ENCODE measurements around the gene GATA5.
"Not testable (repeated sequence)": the region's sequence is repeated elsewhere in the genome, so short reads cannot be mapped to it uniquely, and the experiment has no call there.

Gene GATA5

GRCh38 chr20:62503401-62504178, 27.8 kb upstream of the GATA5 start:
- DNase-seq, result no peak

DNA sequence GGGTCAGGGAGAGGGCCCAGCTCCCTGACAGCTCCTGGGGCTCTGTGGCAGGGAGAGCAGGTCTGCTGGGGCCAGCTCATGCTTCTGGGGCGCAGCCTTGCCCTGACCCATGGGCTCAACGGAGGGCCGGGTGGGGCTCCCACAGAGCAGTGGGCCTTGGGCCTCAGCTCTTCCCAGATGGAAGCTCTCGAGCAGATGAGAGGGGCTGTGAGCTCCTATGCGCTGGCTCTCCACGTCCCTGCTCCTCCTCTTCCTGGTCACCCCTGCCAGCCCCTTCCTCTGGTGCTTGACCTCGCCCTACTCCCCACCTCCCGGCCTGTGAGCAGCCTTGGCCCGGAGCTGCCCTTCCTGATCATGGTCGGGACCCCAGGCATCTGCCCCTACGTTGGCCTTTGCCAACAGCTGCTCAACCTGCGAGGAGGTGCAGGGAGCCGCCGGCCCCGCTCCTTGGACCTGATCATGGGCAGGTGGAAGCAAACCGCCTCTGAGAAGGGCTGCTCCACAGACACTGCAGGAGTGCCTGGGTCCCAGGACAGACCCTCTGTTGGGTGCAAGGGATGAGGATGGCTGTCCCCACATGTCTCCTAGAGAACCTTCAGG, 26.8 kb upstream of the GATA5 start:
- no peak for DNase-seq

- peak; percentile 96 for DNase-seq
These were observed 26.2 kb upstream of the GATA5 start for GRCh38 chr20:62501801-62502495.

DNA sequence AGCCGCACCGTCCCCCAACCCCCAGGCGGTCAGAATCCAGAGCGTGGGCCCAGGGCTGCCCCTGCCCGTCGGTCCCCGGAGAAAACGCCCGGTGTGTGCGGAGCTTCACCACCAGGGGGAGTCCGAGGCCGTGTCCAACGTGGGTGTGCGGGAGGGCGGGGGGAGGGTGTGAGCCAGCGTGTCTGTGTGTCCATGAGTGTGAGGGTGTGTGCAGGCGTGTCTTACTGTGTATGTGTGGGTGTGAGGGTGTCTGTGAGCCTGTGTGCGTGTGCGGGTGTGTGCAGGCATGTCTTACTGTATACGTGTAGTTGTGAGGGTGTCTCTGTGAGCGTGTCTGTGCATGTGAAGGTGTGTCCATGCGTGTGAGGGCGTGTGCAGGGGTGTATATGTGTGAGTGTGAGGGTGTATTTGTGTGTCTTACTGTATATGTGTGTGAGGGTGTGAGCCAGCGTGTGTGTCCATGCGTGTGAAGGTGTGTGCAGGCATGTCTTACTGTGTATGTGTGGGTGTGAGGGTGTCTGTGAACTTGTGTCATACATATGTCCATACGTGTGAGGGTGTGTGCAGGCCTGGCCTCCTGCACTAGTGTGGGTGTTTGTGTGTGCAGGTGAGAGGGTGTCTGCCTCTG, 24.6 kb upstream of the GATA5 start:
- peak; percentile 51 for DNase-seq

DNA sequence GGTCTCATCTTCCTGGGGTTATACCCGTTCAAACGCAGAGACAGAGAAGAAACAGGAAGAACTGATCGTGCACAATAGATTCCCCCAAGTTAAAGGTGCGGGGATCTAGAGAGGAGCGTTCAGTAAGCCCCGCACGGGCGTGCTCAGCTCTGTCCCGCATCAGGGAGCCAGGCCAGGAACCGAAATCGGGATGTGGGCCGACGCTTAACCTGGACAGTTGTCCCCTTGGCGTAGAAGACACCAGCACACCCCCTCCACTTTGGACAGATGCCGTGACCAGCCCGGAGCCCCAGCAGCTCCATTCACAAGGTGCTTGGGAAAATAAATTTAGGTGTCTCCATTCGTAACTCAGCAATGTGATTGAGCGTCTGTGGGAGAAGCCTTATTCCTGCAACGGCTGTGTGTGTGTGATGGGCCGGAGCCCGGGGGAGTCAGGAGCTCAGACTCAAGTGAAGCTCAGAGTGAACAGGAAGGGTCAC, 24.0 kb upstream of the GATA5 start:
- no peak for DNase-seq

- no peak for DNase-seq
These were observed 23.1 kb upstream of the GATA5 start for GRCh38 chr20:62498874-62499273.

GRCh38 chr20:62496568-62497218, 20.9 kb upstream of the GATA5 start:
- DNase-seq, result no peak

- no peak for DNase-seq
These were observed 20.2 kb upstream of the GATA5 start for GRCh38 chr20:62495749-62496567.

DNA sequence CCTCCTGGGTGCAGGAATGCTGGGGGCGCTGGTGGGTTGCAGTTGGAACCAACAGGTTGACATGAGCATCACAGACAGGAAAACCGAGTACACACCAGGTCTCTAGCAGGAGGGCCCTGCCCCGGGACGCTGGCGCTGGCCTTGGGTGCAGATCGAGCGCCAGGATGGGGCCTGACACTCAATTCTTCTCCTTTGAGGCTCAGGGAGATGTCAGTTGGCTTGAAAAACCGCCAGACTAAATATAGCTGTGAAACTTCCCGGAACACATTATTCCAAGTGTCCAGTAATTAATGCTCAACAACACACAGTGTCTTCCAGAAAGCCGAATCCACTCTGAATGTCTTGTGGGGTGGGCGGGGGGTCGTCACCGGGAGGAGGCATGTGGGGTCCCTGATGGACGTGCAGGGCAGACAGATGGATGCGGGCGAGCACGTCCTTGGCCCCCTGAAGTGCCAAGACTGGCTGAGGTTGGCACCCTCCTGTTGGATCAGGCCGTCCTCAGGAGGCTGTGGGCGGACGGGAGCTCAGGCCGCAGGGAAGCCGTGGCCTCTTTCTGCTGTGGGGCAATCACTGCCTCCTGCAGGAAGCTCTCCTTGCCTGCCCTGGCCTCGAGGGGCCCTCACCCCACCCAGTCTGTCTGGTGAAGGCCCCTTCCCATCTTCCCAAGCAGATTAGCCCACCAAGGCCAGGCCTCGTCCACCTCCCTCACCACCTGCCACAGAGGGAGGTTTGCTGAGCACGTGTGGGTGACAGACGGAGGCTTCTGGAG, 19.4 kb upstream of the GATA5 start:
- DNase-seq, result no peak

GRCh38 chr20:62494537-62494936, 18.7 kb upstream of the GATA5 start:
- no peak for DNase-seq

- no peak for DNase-seq
These were observed 18.1 kb upstream of the GATA5 start for GRCh38 chr20:62493886-62494285.

- DNase-seq, result no peak
These were observed 17.6 kb upstream of the GATA5 start for GRCh38 chr20:62493253-62493885.

DNA sequence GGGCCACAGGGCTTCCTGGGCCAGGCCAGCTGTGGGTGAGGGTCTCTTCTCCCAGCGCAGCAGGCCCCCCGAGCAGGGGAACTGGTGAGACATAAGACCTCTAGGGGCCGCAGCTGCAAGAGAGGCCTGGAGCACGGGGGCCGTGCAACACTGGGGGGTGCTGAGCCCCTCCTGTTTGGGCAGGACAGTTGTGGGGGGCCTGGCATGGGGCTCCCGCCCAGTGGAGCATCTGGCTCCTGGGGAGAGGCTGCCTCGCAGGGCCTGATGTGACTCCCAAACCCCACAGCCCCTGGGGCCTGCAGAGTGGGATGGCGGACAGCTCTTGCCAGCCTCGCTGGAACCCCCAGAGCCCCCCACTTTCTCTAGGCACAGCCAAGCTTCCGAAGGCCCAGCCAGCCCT, 16.9 kb upstream of the GATA5 start:
- DNase-seq, result no peak

DNA sequence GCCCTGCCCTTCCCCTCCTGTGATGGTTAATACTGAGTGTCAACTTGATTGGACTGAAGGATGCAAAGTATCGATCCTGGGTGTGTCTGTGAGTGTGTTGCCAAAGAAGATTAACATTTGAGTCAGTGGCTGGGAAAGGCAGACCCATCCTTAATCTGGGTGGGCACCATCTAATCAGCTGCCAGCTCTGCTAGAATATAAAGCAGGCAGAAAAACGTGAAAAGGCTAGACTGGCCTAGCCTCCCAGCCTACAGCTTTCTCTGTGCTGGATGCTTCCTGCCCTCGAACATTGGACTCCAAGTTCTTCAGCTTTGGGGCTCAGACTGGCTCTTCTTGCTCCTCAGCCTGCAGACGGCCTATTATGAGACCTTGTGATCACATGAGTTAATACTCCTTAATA, 15.0 kb upstream of the GATA5 start:
- not testable (repeated sequence) for DNase-seq

DNA sequence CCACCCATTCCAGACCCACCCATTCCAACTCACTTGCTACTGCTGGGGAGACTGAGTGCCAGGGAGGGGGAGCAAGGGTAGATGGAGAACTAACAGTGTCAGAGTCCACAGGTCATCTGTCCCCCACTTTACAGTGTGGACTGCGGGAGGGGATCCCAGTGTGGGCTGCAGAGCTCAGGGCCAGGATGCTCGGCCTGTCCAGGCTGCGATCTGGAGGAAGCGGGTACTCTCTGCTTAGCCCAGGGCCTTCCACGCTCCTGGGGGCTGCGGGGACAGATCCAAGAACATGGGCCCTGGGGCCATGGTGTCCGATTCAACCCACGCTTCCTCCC, 14.1 kb upstream of the GATA5 start:
- DNase-seq, result no peak

DNA sequence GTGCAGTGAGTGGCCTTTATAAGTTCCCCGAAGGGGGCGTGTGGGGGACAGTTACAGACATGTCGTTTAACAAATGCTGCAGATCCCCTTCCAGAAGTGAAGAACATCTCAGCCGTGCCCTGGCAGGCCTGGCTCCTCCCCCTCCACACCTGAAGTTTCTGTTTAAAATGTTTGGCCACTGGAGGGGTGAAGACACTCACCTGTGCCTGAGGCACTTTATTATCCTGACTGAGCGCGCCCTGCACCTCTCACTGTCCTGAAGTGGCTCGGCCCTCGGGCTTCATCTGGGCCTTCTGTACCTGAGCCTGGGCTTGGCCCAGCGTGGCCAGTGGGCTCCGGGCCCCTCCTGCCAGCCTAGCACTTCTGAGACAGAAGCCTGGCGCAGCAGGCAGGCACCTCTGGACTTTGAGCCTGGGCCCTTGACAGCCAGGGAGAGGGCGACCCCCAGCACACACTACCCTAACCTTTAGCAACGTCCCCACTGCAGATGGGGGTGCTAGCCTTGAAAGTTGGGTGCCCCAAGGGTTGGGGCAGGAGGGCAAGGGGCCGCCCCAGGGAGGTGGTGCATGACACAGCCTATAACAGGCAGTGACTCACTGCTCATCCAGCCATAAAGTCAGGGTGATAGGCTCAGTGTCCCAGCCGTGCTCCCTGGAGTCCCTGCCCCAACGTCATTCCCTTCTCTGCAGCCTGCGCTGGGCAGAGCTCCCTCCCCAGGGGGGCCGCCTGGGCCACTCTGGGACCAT, 13.6 kb upstream of the GATA5 start:
- DNase-seq, result peak; percentile 43

GRCh38 chr20:62488470-62488869, 12.7 kb upstream of the GATA5 start:
- no peak for DNase-seq

GRCh38 chr20:62487561-62488354, 12.0 kb upstream of the GATA5 start:
- DNase-seq, result no peak

- no peak for DNase-seq
These were observed 11.3 kb upstream of the GATA5 start for GRCh38 chr20:62487118-62487517.

All from kidney glomerular epithelial cell (primary cell).